HepG2 (cell line): ENCODE measurements around the gene HTRA2. TPM values are rescaled to one million over a fixed set of nuclear protein-coding genes. Genes with fewer than 3 reads are reported as not detected.

ENCODE experiments used
- AHDC1 ChIP-seq: sonication (generic); formaldehyde crosslinking; IDR thresholded peaks from 2 replicates; pipeline ENCODE4 v1.5.1; 2020; ENCODE audit warnings: mild to moderate bottlenecking, missing genetic modification reagents, borderline replicate concordance
- ASH2L ChIP-seq: fragments of 300-600, 200-600 bp; sonication (generic); IDR thresholded peaks from 2 replicates; pipeline ENCODE4 v1.7.0; 2017; ENCODE audit warnings: low read depth, mild to moderate bottlenecking, moderate library complexity, mixed read lengths, low read length; ENCODE audit not compliant: insufficient read length
- DRAP1 ChIP-seq: IDR thresholded peaks from 2 replicates; pipeline ENCODE4 v1.6.1; 2016; ENCODE audit warnings: missing genetic modification reagents, missing compliant biosample characterization
- ELF1 ChIP-seq: sonication (generic); formaldehyde crosslinking; IDR thresholded peaks from 2 replicates; pipeline ENCODE4 v1.4.0; 2020; ENCODE audit warnings: missing genetic modification reagents
- FOXC1 ChIP-seq: sonication (generic); formaldehyde crosslinking; IDR thresholded peaks from 2 replicates; pipeline ENCODE4 v1.8.0; 2022; ENCODE audit warnings: mild to moderate bottlenecking, missing genetic modification reagents, borderline replicate concordance
- HOMEZ ChIP-seq: IDR thresholded peaks from 2 replicates; pipeline ENCODE4 v1.6.1; 2016; ENCODE audit warnings: low read depth
- KLF9 ChIP-seq: IDR thresholded peaks from 2 replicates; pipeline ENCODE4 v1.6.1; 2016; ENCODE audit warnings: low read depth
- KMT2B ChIP-seq: IDR thresholded peaks from 2 replicates; pipeline ENCODE4 v1.6.1; 2016; ENCODE audit warnings: missing genetic modification reagents, missing compliant biosample characterization
- LCORL ChIP-seq, 2 experiments: fragments of 450-650 bp in 1 of 2; sonication (generic) in 1 of 2; formaldehyde crosslinking in 1 of 2; IDR thresholded peaks; 2 replicates each; pipeline versions ENCODE4 v1.5.0 to v1.6.1; 2017 to 2020; ENCODE audit warnings: antibody characterized with exemption in 1 of 2, missing genetic modification reagents in 1 of 2
- NR2C2 ChIP-seq: sonication (generic); formaldehyde crosslinking; IDR thresholded peaks from 2 replicates; pipeline ENCODE4 v1.4.0; 2020; ENCODE audit warnings: missing genetic modification reagents, mild to moderate bottlenecking, moderate library complexity, borderline replicate concordance
- RFXANK ChIP-seq: IDR thresholded peaks from 2 replicates; pipeline ENCODE4 v1.6.1; 2016
- ZBTB26 ChIP-seq: IDR thresholded peaks from 2 replicates; pipeline ENCODE4 v1.6.1; 2016; ENCODE audit warnings: missing compliant biosample characterization, missing genetic modification reagents, borderline replicate concordance
- ZFP62 ChIP-seq: sonication (generic); formaldehyde crosslinking; IDR thresholded peaks from 2 replicates; pipeline ENCODE4 v1.4.0; 2020; ENCODE audit warnings: missing genetic modification reagents
- ZNF362 ChIP-seq: sonication (generic); formaldehyde crosslinking; IDR thresholded peaks from 2 replicates; pipeline ENCODE4 v1.4.0; 2020; ENCODE audit warnings: missing genetic modification reagents, mild to moderate bottlenecking, borderline replicate concordance
- ZNF577 ChIP-seq: sonication (generic); formaldehyde crosslinking; IDR thresholded peaks from 2 replicates; pipeline ENCODE4 v1.4.0; 2020; ENCODE audit warnings: mild to moderate bottlenecking, low read depth, missing genetic modification reagents, borderline replicate concordance
- ZNF614 ChIP-seq: IDR thresholded peaks from 2 replicates; pipeline ENCODE4 v1.6.1; 2018; ENCODE audit warnings: missing biosample characterization, missing genetic modification reagents, inconsistent platforms, borderline replicate concordance
- polyA plus RNA-seq, 8 experiments: library from polyadenylated mRNA; depleted of rRNA in 3 of 8; stranded (reverse) in 7 of 8; unstranded in 1 of 8; fragments of >200 nt; fragmentation: Illumina TruSeq in 4 of 8; extraction: Trizol in 4 of 8; gene quantifications; 2 replicates each; pipeline versions ENCODE4 v1.2.1 to v1.2.3, GENCODE V29; 2011 to 2016; ENCODE audit warnings: low read depth in 4 of 8, missing spikeins in 1 of 8, mixed read lengths in 1 of 8; ENCODE audit not compliant: insufficient read depth in 1 of 8
- total RNA-seq, 5 experiments: library from RNA; depleted of rRNA; stranded (reverse); fragments of >200 nt; fragmentation: Illumina TruSeq; extraction: Trizol; gene quantifications; 2 replicates each; pipeline ENCODE4 v1.2.3, GENCODE V29; 2016; ENCODE audit warnings: low read depth in 1 of 5

Gene HTRA2
- total and polyA plus RNA-seq, 2 of the 13 experiments (the other 11 are each of a cell fraction or from before 2014, with no cell fraction given) = 47.7 to 50.3 TPM

- TF ChIP-seq HOMEZ (CRISPR knock-in tag) (no peak), ASH2L (peak; percentile 58), ZNF614 (CRISPR knock-in tag) (peak; percentile 16; the same call in 1 of the 2 replicates), DRAP1 (CRISPR knock-in tag) (no peak), FOXC1 (CRISPR knock-in tag) (no peak; the same call in 1 of the 2 replicates), LCORL (IDR thresholded peaks at IDR 0.05) (peak; percentile 100), LCORL (CRISPR knock-in tag; IDR thresholded peaks at IDR 0.05) (peak; percentile 67; the same call in 1 of the 2 replicates), ZBTB26 (CRISPR knock-in tag) (no peak), ZNF362 (CRISPR knock-in tag) (no peak; the same call in 1 of the 2 replicates), NR2C2 (peak; percentile 70), KLF9 (CRISPR knock-in tag) (0 out of 2 replicates have a peak, but pooled peaks have one; percentile 28), ELF1 (CRISPR knock-in tag) (no peak), KMT2B (CRISPR knock-in tag) (0 out of 2 replicates have a peak, but pooled peaks have one; percentile 33), ZNF577 (0 out of 2 replicates have a peak, but pooled peaks have one; percentile 13), ZFP62 (CRISPR knock-in tag) (no peak), AHDC1 (CRISPR knock-in tag) (peak; percentile 14; the same call in 1 of the 2 replicates), RFXANK (CRISPR knock-in tag) (no peak)
These were observed 32.5 kb upstream of the HTRA2 start (continued) for GRCh38 chr2:74496997-74497776.
